CD4-positive, alpha-beta T cell (primary cell): ENCODE data around the gene OR6M1. TPM values are rescaled to one million over a fixed set of nuclear protein-coding genes. Genes with fewer than 3 reads are reported as not detected.

Experiments
- ATAC-seq: fragments of 200-7000 bp; cut with Tn5 transposase; one replicate; pipeline ENCODE4 v1.10.0; 2022; ENCODE audit warnings: mild to moderate bottlenecking; ENCODE audit not compliant: poor library complexity
- CTCF ChIA-PET: fragments of 350-600 bp; sonication (Branson Sonifier 250); formaldehyde crosslinking; loops from one replicate; lab custom pipeline; 2021; ENCODE audit warnings: antibody characterized with exemption, inconsistent platforms; lab: Charles Lee
- POLR2A ChIA-PET: fragments of 350-600 bp; sonication (Branson Sonifier 250); formaldehyde crosslinking; loops from one replicate; lab custom pipeline; 2021; ENCODE audit warnings: antibody characterized with exemption, inconsistent platforms; lab: Charles Lee
- DNase-seq, 14 experiments: peaks; one replicate each; pipeline ENCODE4 v3.0.0-alpha.2; 2013 to 2020; ENCODE audit warnings: mixed read lengths in 2 of 14
- H3K27ac ChIP-seq, 2 donors: one replicate each; pipeline versions ENCODE4 v1.5.1 to v1.7.0; 2013; ENCODE audit warnings: low read length in 2 of 2, low read depth in 1 of 2, mild to moderate bottlenecking in 1 of 2
- H3K27me3 ChIP-seq, 2 experiments: 1 replicate in 1 of 2; 2 replicates in 1 of 2; pipeline versions ENCODE4 v1.6.1 to v1.7.0; 2013; ENCODE audit warnings: low read length in 2 of 2, control low read depth in 1 of 2, mild to moderate bottlenecking in 1 of 2, moderate library complexity in 1 of 2; ENCODE audit not compliant: insufficient read depth in 2 of 2, control insufficient read depth in 1 of 2
- H3K36me3 ChIP-seq: one replicate; pipeline ENCODE4 v1.6.1; 2013; ENCODE audit warnings: low read length, control low read depth; ENCODE audit not compliant: insufficient read depth
- H3K4me1 ChIP-seq: one replicate; pipeline ENCODE4 v1.6.1; 2013; ENCODE audit warnings: low read length, control low read depth; ENCODE audit not compliant: insufficient read depth
- H3K4me3 ChIP-seq: one replicate; pipeline ENCODE4 v1.5.1; 2013; ENCODE audit warnings: mild to moderate bottlenecking, low read length, moderate library complexity
- H3K9me3 ChIP-seq, 2 experiments: 1 replicate in 1 of 2; 2 replicates in 1 of 2; pipeline versions ENCODE4 v1.6.1 to v1.7.0; 2013; ENCODE audit warnings: low read length in 2 of 2, mild to moderate bottlenecking in 2 of 2, control low read depth in 1 of 2, moderate library complexity in 1 of 2; ENCODE audit not compliant: control insufficient read depth in 1 of 2, insufficient read depth in 1 of 2
- H3K27ac Mint-ChIP-seq: one replicate; pipeline ENCODE4 v1.8.0; 2020; ENCODE audit warnings: mixed read lengths
- H3K27me3 Mint-ChIP-seq: one replicate; pipeline ENCODE4 v1.8.0; 2021; ENCODE audit warnings: mixed read lengths
- H3K36me3 Mint-ChIP-seq: one replicate; pipeline ENCODE4 v1.8.0; 2021; ENCODE audit warnings: low read depth, mixed read lengths
- H3K4me1 Mint-ChIP-seq: one replicate; pipeline ENCODE4 v1.8.0; 2021; ENCODE audit warnings: low read depth, mixed read lengths
- H3K4me3 Mint-ChIP-seq: one replicate; pipeline ENCODE4 v1.8.0; 2020; ENCODE audit warnings: mild to moderate bottlenecking, mixed read lengths
- H3K9me3 Mint-ChIP-seq: one replicate; pipeline ENCODE4 v1.8.0; 2020; ENCODE audit warnings: mixed read lengths
- CTCF ChIP-seq: fragments of 200-600 bp; IDR thresholded peaks from one replicate; pipeline ENCODE4 v1.8.0; 2022; ENCODE audit warnings: antibody characterized with exemption, mild to moderate bottlenecking
- intact Hi-C, 2 experiments: fragments of 100-400 bp; cut with DNase I in 1 of 2; cut with micrococcal nuclease in 1 of 2; formaldehyde crosslinking; loops; one replicate each; pipeline versions ENCODE4 v1.15.1 to v1.9.0; 2023 to 2025; cut with DNase I, micrococcal nuclease
- total RNA-seq, 174 experiments: library from RNA in 2 of 174; stranded (reverse) in 2 of 174; gene quantifications; one replicate each; pipeline ENCODE4 v1.2.3 and lab custom pipeline; 2021 to 2026

The OR6M1 gene
- total RNA-seq, 2 experiments from 2014 or later: not detected

- Histone ChIP-seq H3K36me3 (no peaks in the 10 kb centered on the region), H3K4me3 (no peak overlapping the region), H3K27me3 (peaks cover 0 to 3% of the 10 kb centered on the region in 2 experiments), H3K9me3 (no peaks in the 10 kb centered on the region), H3K4me1 (no peaks in the 10 kb centered on the region), H3K27ac (no peak overlapping the region)
- H3K4me1 Mint-ChIP-seq: no peaks in the 10 kb centered on the region
- ChIA-PET POLR2A (no interaction called here), CTCF (no interaction called here)
- ATAC-seq (no peak), DNase-seq (no peak)
- TF ChIP-seq CTCF: no peak
- no peak overlapping the region for H3K4me3 Mint-ChIP-seq
- peaks cover 51% of the 10 kb centered on the region for H3K27me3 Mint-ChIP-seq
- intact Hi-C loops: no loop called here
- no peaks in the 10 kb centered on the region for H3K36me3 Mint-ChIP-seq
- H3K9me3 Mint-ChIP-seq: no peaks in the 10 kb centered on the region
- no peak overlapping the region for H3K27ac Mint-ChIP-seq
Measured at GRCh38 chr11:123755813-123756212, 50.3 kb downstream of the OR6M1 start.

Other genes starting within 250 kb of the OR6M1 start
- not detected for gene SCN3B, start 151.7 kb downstream of the OR6M1 start, total RNA-seq
- gene ZNF202, start 64.7 kb downstream of the OR6M1 start, total RNA-seq: 1 to 10 TPM; 6.8 to 8.0 TPM
- not detected for gene OR6X1, start 51.8 kb downstream of the OR6M1 start, total RNA-seq
- gene TMEM225, start 79.3 kb upstream of the OR6M1 start, total RNA-seq: not detected
- gene OR8D4, start 95.8 kb upstream of the OR6M1 start, total RNA-seq: not detected
- not detected for gene OR4D5, start 133.3 kb upstream of the OR6M1 start, total RNA-seq
- not detected for gene OR6T1, start 137.5 kb upstream of the OR6M1 start, total RNA-seq
- gene OR10S1, start 171.4 kb upstream of the OR6M1 start, total RNA-seq: not detected
- gene OR10G6, start 188.8 kb upstream of the OR6M1 start, total RNA-seq: not detected
- not detected for gene OR10G4, start 206.6 kb upstream of the OR6M1 start, total RNA-seq
- not detected for gene OR10G9, start 216.7 kb upstream of the OR6M1 start, total RNA-seq
- gene OR10G8, start 220.4 kb upstream of the OR6M1 start, total RNA-seq: not detected
- not detected for gene OR10G7, start 235.0 kb upstream of the OR6M1 start, total RNA-seq